Measurements from ENCODE around the gene CREM.

DNA sequence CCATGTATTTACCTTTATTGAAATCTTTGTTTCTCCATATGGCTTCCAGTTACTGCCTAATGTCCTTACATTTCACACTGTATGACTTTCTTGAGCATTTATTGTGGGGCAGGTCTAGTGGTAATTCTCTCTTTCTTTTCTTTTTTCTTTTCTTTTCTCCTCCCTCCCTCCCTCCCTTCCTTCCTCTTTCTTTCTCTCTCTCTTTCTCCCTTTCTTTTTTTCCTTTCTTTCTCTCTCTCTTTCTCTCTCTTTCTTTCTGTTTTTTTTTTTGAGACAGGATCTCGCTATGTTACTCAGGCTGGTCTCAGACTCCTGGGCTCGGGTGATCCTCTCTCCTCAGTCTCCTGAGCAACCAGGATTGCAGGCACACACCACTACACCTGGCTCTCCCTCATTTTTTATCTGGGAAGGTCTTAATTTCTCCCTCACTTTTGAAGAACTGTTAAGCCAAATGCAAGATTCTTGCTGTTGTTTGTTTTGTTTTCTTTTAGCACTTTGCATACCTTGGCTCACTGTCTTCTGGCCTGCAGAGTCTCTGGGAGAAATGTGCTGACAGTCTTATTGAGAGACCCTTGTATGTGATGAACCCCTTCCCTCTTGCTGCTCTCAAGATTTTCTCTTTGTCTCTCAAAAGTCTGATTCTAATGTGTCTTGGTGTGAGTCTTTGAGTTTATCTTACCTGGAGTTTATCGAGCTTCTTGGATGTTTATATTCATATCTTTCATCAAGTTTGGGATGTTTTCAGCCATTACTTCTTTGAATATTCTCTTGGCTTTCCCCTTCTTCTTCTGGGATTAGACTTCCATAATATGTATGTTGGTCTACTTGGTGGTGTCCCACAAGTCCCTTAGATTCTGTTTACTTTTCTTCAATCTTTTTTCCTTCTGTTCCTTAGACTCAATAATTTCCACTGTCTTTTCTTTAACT is 130.7 kb downstream of the CREM start:
- no peak for TF ChIP-seq POLR2A (IDR thresholded peaks at IDR 0.05)
- TF ChIP-seq, protein P1, sequence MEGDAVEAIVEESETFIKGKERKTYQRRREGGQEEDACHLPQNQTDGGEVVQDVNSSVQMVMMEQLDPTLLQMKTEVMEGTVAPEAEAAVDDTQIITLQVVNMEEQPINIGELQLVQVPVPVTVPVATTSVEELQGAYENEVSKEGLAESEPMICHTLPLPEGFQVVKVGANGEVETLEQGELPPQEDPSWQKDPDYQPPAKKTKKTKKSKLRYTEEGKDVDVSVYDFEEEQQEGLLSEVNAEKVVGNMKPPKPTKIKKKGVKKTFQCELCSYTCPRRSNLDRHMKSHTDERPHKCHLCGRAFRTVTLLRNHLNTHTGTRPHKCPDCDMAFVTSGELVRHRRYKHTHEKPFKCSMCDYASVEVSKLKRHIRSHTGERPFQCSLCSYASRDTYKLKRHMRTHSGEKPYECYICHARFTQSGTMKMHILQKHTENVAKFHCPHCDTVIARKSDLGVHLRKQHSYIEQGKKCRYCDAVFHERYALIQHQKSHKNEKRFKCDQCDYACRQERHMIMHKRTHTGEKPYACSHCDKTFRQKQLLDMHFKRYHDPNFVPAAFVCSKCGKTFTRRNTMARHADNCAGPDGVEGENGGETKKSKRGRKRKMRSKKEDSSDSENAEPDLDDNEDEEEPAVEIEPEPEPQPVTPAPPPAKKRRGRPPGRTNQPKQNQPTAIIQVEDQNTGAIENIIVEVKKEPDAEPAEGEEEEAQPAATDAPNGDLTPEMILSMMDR (IDR thresholded peaks at IDR 0.05), result no peak

All from sigmoid colon (tissue), 3 donors.